ENCODE data around the gene CELF2.

DNA sequence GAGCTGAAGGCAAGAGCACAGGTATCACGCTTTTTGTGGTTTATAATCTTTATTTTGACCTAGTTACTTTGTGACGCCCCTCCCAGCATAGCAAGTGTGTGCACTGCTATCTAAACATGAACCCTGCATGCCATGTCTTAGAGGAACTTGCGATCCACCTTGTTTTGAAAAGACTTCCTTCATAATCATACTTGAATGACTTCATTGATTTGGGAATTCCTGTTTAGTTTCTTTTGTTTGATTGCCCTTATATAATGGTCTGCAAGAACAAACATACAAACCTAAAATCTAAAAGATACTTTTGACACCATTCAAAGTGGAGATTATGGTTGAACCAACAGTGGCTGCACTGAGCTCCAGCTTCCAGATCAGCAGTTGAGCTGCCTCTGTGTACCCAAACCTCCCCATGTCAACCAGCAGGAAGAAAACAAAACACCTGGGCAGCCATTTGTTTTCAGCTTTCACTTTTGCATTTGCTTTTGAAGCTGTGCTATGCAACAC is 132.6 kb downstream of the CELF2 start:
- TF ChIP-seq, protein P1, sequence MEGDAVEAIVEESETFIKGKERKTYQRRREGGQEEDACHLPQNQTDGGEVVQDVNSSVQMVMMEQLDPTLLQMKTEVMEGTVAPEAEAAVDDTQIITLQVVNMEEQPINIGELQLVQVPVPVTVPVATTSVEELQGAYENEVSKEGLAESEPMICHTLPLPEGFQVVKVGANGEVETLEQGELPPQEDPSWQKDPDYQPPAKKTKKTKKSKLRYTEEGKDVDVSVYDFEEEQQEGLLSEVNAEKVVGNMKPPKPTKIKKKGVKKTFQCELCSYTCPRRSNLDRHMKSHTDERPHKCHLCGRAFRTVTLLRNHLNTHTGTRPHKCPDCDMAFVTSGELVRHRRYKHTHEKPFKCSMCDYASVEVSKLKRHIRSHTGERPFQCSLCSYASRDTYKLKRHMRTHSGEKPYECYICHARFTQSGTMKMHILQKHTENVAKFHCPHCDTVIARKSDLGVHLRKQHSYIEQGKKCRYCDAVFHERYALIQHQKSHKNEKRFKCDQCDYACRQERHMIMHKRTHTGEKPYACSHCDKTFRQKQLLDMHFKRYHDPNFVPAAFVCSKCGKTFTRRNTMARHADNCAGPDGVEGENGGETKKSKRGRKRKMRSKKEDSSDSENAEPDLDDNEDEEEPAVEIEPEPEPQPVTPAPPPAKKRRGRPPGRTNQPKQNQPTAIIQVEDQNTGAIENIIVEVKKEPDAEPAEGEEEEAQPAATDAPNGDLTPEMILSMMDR (conservative IDR thresholded peaks at IDR 0.05) = no peak
- TF ChIP-seq ZFX (IDR thresholded peaks at IDR 0.05) = no peak
